HCT116 (cell line): ENCODE data around the gene TIMM17A. TPM values are rescaled to one million over a fixed set of nuclear protein-coding genes. Genes with fewer than 3 reads are reported as not detected.

Experiments
- ATAC-seq: fragments of 200-7000 bp; cut with Tn5 transposase; 2 replicates; pipeline ENCODE4 v1.9.1; 2020; ENCODE audit warnings: mild to moderate bottlenecking, moderate library complexity
- BruUV-seq: library from RNA; stranded (reverse); fragments of 400-500 nt; replicated peaks from 2 replicates; lab custom pipeline; 2021; lab: Mats Ljungman, UMichigan
- CTCF ChIA-PET: fragments of 300-600 bp; sonication (Branson Sonifier 250); formaldehyde crosslinking; loops from one replicate; lab custom pipeline; 2021; ENCODE audit warnings: antibody characterized with exemption; lab: Charles Lee
- POLR2A ChIA-PET: fragments of 300-600, 350-600 bp; sonication (Branson Sonifier 250); formaldehyde crosslinking; loops from one replicate; lab custom pipeline; 2021; ENCODE audit warnings: antibody characterized with exemption; lab: Charles Lee
- RAD21 ChIA-PET, 2 experiments: fragments of 300-600 bp; sonication (Branson Sonifier 250); formaldehyde crosslinking; loops; one replicate each; lab custom pipeline; 2023; ENCODE audit warnings: low total read pairs in 2 of 2; ENCODE audit not compliant: uncharacterized antibody in 2 of 2, unreplicated experiment in 2 of 2, low non-redundant PET in 1 of 2; lab: Charles Lee
- DNase-seq: peaks from one replicate; pipeline ENCODE4 v3.0.0-alpha.2; 2010; ENCODE audit warnings: low read depth, low spot score
- H2AFZ ChIP-seq: fragments of 200-600 bp; shearing (Covaris generic), sonication (generic); 2 replicates; pipeline ENCODE4 v1.6.1; 2017; ENCODE audit warnings: low read depth, mixed run types, mixed read lengths, antibody characterized with exemption, low read length; ENCODE audit not compliant: poor library complexity, severe bottlenecking
- H3K27ac ChIP-seq: 2 replicates; pipeline ENCODE4 v1.5.1; 2012; ENCODE audit warnings: low read depth, low read length
- H3K27me3 ChIP-seq: fragments of 200-600 bp; sonication (generic); 2 replicates; pipeline ENCODE4 v1.6.1; 2016; ENCODE audit warnings: mixed run types, low read length, mixed read lengths; ENCODE audit not compliant: insufficient read depth
- H3K36me3 ChIP-seq, 2 experiments: fragments of 200-500 bp in 1 of 2; fragments of 200-600 bp in 1 of 2; sonication (Bioruptor generic) in 1 of 2; sonication (generic) in 1 of 2; 2 replicates each; pipeline versions ENCODE4 v1.5.1 to v1.6.1; 2014 to 2016; ENCODE audit warnings: low read length in 2 of 2, inconsistent platforms in 1 of 2, mixed read lengths in 1 of 2, mixed run types in 1 of 2; ENCODE audit not compliant: insufficient read depth in 2 of 2, control insufficient read depth in 1 of 2
- H3K4me1 ChIP-seq, 2 experiments: fragments of 200-600 bp in 1 of 2; sonication (generic) in 1 of 2; 2 replicates each; pipeline versions ENCODE4 v1.5.1 to v1.6.1; 2012 to 2017; ENCODE audit warnings: low read length in 2 of 2, inconsistent platforms in 1 of 2, mild to moderate bottlenecking in 1 of 2, mixed read lengths in 1 of 2, mixed run types in 1 of 2, moderate library complexity in 1 of 2; ENCODE audit not compliant: insufficient read depth in 2 of 2, control insufficient read depth in 1 of 2
- H3K4me2 ChIP-seq: fragments of 200-600 bp; sonication (generic); 2 replicates; pipeline ENCODE4 v1.6.1; 2017; ENCODE audit warnings: mixed run types, low read length, mixed read lengths
- H3K4me3 ChIP-seq, 2 experiments: fragments of 200-600 bp in 1 of 2; sonication (generic) in 1 of 2; replicated peaks in 1 of 2; 2 replicates each; pipeline ENCODE4 v1.5.1; 2011 to 2016; ENCODE audit warnings: low read length in 2 of 2, control low read depth in 1 of 2, low read depth in 1 of 2, mild to moderate bottlenecking in 1 of 2, mixed read lengths in 1 of 2, mixed run types in 1 of 2
- H3K79me2 ChIP-seq: fragments of 200-600 bp; sonication (generic); 2 replicates; pipeline ENCODE4 v1.6.1; 2017; ENCODE audit warnings: mild to moderate bottlenecking, mixed run types, low read length, moderate library complexity, mixed read lengths; ENCODE audit not compliant: insufficient read depth
- H3K9ac ChIP-seq: fragments of 200-600 bp; sonication (generic); 2 replicates; pipeline ENCODE4 v1.6.1; 2016; ENCODE audit warnings: low read length, mixed read lengths
- H3K9me2 ChIP-seq: fragments of 200-600 bp; sonication (generic), shearing (Covaris generic); 2 replicates; pipeline ENCODE4 v1.6.1; 2017; ENCODE audit warnings: mixed run types, mild to moderate bottlenecking, moderate library complexity; ENCODE audit not compliant: insufficient read depth
- H3K9me3 ChIP-seq, 2 experiments: fragments of 200-500 bp in 1 of 2; fragments of 200-600 bp in 1 of 2; sonication (Bioruptor generic) in 1 of 2; sonication (generic) in 1 of 2; 2 replicates each; pipeline ENCODE4 v1.6.1; 2014 to 2017; ENCODE audit warnings: low read length in 2 of 2, mixed read lengths in 2 of 2, inconsistent platforms in 1 of 2, low read depth in 1 of 2, mild to moderate bottlenecking in 1 of 2, mixed run types in 1 of 2, moderate library complexity in 1 of 2; ENCODE audit not compliant: control insufficient read depth in 1 of 2, insufficient read depth in 1 of 2
- H4K20me1 ChIP-seq: fragments of 200-600 bp; sonication (generic), shearing (Covaris generic); 2 replicates; pipeline ENCODE4 v1.6.1; 2017; ENCODE audit warnings: mixed run types, mild to moderate bottlenecking, moderate library complexity; ENCODE audit not compliant: insufficient read depth
- ATF3 ChIP-seq: IDR thresholded peaks from 2 replicates; pipeline ENCODE4 v1.6.1; 2012
- CBX3 ChIP-seq: IDR thresholded peaks from 2 replicates; pipeline ENCODE4 v1.6.1; 2012; ENCODE audit warnings: low read depth
- CEBPB ChIP-seq: IDR thresholded peaks from 2 replicates; pipeline ENCODE4 v1.6.1; 2012; ENCODE audit warnings: low read depth
- CTCF ChIP-seq, 3 experiments: fragments of 200-600 bp in 1 of 3; sonication (generic) in 1 of 3; IDR thresholded peaks in 2 of 3; conservative IDR thresholded peaks in 1 of 3; 2 replicates each; pipeline ENCODE4 v1.5.1; 2012 to 2017; ENCODE audit warnings: low read depth in 2 of 3, low read length in 2 of 3, antibody characterized with exemption in 1 of 3, borderline replicate concordance in 1 of 3, control low read depth in 1 of 3, mild to moderate bottlenecking in 1 of 3, mixed read lengths in 1 of 3, mixed run types in 1 of 3, moderate library complexity in 1 of 3; ENCODE audit not compliant: insufficient read depth in 1 of 3
- EGR1 ChIP-seq: IDR thresholded peaks from 2 replicates; pipeline ENCODE4 v1.6.1; 2012; ENCODE audit warnings: low read depth
- ELF1 ChIP-seq: IDR thresholded peaks from 2 replicates; pipeline ENCODE4 v1.6.1; 2012; ENCODE audit warnings: low read depth, borderline replicate concordance
- EZH2 ChIP-seq: fragments of 200-600 bp; sonication (generic); IDR thresholded peaks from 2 replicates; pipeline ENCODE4 v1.6.1; 2017; ENCODE audit warnings: antibody characterized with exemption, mixed run types
- EZH2phosphoT487 ChIP-seq: fragments of 200-600 bp; IDR thresholded peaks from 2 replicates; pipeline ENCODE4 v1.6.1; 2018; ENCODE audit warnings: antibody characterized with exemption, borderline replicate concordance
- FOSL1 ChIP-seq: IDR thresholded peaks from 2 replicates; pipeline ENCODE4 v1.6.1; 2012; ENCODE audit warnings: low read depth
- JUND ChIP-seq: IDR thresholded peaks from 2 replicates; pipeline ENCODE4 v1.6.1; 2012
- MAX ChIP-seq: IDR thresholded peaks from 2 replicates; pipeline ENCODE4 v1.6.1; 2012
- POLR2A ChIP-seq: IDR thresholded peaks from 2 replicates; pipeline ENCODE4 v1.7.0; 2011; ENCODE audit warnings: borderline replicate concordance; ENCODE audit not compliant: insufficient read depth, insufficient read length; ENCODE audit errors: extremely low read depth
- POLR2AphosphoS5 ChIP-seq: IDR thresholded peaks from 2 replicates; pipeline ENCODE4 v1.6.1; 2011; ENCODE audit warnings: mild to moderate bottlenecking, low read depth, low read length, moderate library complexity
- RAD21 ChIP-seq: IDR thresholded peaks from 2 replicates; pipeline ENCODE4 v1.6.1; 2012; ENCODE audit warnings: low read depth, mild to moderate bottlenecking
- SIN3A ChIP-seq: IDR thresholded peaks from 2 replicates; pipeline ENCODE4 v1.6.1; 2012; ENCODE audit warnings: low read depth
- YY1 ChIP-seq: IDR thresholded peaks from 2 replicates; pipeline ENCODE4 v1.6.1; 2011; ENCODE audit warnings: low read length, low read depth, moderate library complexity, mild to moderate bottlenecking; ENCODE audit not compliant: insufficient replicate concordance; ENCODE audit errors: extremely low read depth
- ZNF274 ChIP-seq: fragments of 200-500 bp; sonication (Bioruptor generic); IDR thresholded peaks from 2 replicates; pipeline ENCODE4 v1.6.1; 2014; ENCODE audit warnings: mild to moderate bottlenecking, low read depth, low read length, inconsistent platforms
- intact Hi-C: fragments of 100-400 bp; cut with micrococcal nuclease; formaldehyde crosslinking; loops from 2 replicates; pipeline ENCODE4 v1.10.0; 2022
- total RNA-seq: library from RNA; stranded (reverse); gene quantifications from one replicate; pipeline ENCODE4 v1.2.1, GENCODE V29; 2021; ENCODE audit not compliant: unreplicated experiment

Gene TIMM17A
- total RNA-seq, 1 experiment from 2014 or later, result 100 TPM

- TF ChIP-seq EZH2phosphoT487 (no peak), FOSL1 (no peak), CBX3 (no peak), ELF1 (no peak), ZNF274 (no peak), JUND (no peak), MAX (no peak), ATF3 (no peak), POLR2AphosphoS5 (no peak), EGR1 (no peak), POLR2A (no peak), CEBPB (no peak), YY1 (no peak), EZH2 (no peak), CTCF (IDR thresholded peaks at IDR 0.05 in 2 of 3, conservative IDR thresholded peaks at IDR 0.05 in 1 of 3; ENCODE audit: borderline replicate concordance in 1 of 3, insufficient read depth in 1 of 3, low read depth in 2 of 3, low read length in 2 of 3) (no peak), RAD21 (no peak), SIN3A (no peak)
- no peaks in the 10 kb centered on the region for H3K27me3 ChIP-seq
- no peak overlapping the region for H3K9ac ChIP-seq
- DNase-seq (no peak), ATAC-seq (no peak)
- no peaks in the 10 kb centered on the region for H3K79me2 ChIP-seq
- intact Hi-C loops, result no loop called here
- no peaks in the 10 kb centered on the region for H4K20me1 ChIP-seq
- BruUV-seq, result no TSS peak
- no peaks in the 10 kb centered on the region for H3K9me2 ChIP-seq
- RAD21 ChIA-PET, result no interaction called here
- H3K9me3 ChIP-seq, result no peaks in the 10 kb centered on the region
- no peaks in the 10 kb centered on the region for H3K36me3 ChIP-seq
- H3K27ac ChIP-seq, result no peak overlapping the region
- POLR2A ChIA-PET, result no interaction called here
- CTCF ChIA-PET, result no interaction called here
- H3K4me2 ChIP-seq, result no peak overlapping the region
- H3K4me1 ChIP-seq, result peaks cover 0 to 10% of the 10 kb centered on the region in 2 experiments; a peak in 2 of 4 replicates
- H3K4me3 ChIP-seq, result no peak overlapping the region
- H2AFZ ChIP-seq, result no peak overlapping the region
Observed at GRCh38 chr1:201933840-201934430, 21.4 kb upstream of the TIMM17A start.
